ENCODE data around the gene CDH22.

- TF ChIP-seq, protein P1, sequence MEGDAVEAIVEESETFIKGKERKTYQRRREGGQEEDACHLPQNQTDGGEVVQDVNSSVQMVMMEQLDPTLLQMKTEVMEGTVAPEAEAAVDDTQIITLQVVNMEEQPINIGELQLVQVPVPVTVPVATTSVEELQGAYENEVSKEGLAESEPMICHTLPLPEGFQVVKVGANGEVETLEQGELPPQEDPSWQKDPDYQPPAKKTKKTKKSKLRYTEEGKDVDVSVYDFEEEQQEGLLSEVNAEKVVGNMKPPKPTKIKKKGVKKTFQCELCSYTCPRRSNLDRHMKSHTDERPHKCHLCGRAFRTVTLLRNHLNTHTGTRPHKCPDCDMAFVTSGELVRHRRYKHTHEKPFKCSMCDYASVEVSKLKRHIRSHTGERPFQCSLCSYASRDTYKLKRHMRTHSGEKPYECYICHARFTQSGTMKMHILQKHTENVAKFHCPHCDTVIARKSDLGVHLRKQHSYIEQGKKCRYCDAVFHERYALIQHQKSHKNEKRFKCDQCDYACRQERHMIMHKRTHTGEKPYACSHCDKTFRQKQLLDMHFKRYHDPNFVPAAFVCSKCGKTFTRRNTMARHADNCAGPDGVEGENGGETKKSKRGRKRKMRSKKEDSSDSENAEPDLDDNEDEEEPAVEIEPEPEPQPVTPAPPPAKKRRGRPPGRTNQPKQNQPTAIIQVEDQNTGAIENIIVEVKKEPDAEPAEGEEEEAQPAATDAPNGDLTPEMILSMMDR (IDR thresholded peaks at IDR 0.05; ENCODE audit: borderline replicate concordance, extremely low read depth, low read length, poor library complexity, severe bottlenecking): no peak
- no peak for TF ChIP-seq EZH2 (IDR thresholded peaks at IDR 0.05; ENCODE audit: borderline replicate concordance, low read depth, low read length, severe bottlenecking)
These were observed 17.5 kb upstream of the CDH22 start for GRCh38 chr20:46325789-46326188.

Measured in DND-41 (cell line).